HG02642 (cell line): Measurements from ENCODE around the gene TMUB1.
A peak's percentile ranks its signal among the peaks of the same experiment; 100 is the strongest.
"Not testable (repeated sequence)": the region's sequence is repeated elsewhere in the genome, so short reads cannot be mapped to it uniquely, and the experiment has no call there.

ENCODE experiments used
- ATAC-seq: cut with Tn5 transposase; IDR thresholded peaks from one replicate; pipeline ENCODE4 v1.9.1; 2021; ENCODE audit warnings: mild to moderate bottlenecking; ENCODE audit not compliant: unreplicated experiment, poor library complexity

Gene TMUB1

GRCh38 chr7:151057506-151057988 is 25.7 kb downstream of the TMUB1 start, which contains the start of gene CDK5:
Gene CDK5, minus strand, starts transcription at chr7:151057897. Its CDS starts 49 bp downstream, at chr7:151057848.
- peak; percentile 14 for ATAC-seq

- ATAC-seq = no peak
These were observed 26.4 kb downstream of the TMUB1 start for GRCh38 chr7:151056666-151057505.

- no peak for ATAC-seq
These were observed 27.0 kb downstream of the TMUB1 start for GRCh38 chr7:151056283-151056665.

- ATAC-seq = no peak
These were observed 29.5 kb downstream of the TMUB1 start for GRCh38 chr7:151053751-151054150.

- ATAC-seq = no peak
These were observed 30.2 kb downstream of the TMUB1 start for GRCh38 chr7:151053096-151053495.

- no peak for ATAC-seq
These were observed 32.2 kb downstream of the TMUB1 start for GRCh38 chr7:151051108-151051507.

GRCh38 chr7:151048911-151049463 is 34.3 kb downstream of the TMUB1 start:
- ATAC-seq = no peak

GRCh38 chr7:151047976-151048815 is 35.1 kb downstream of the TMUB1 start, which contains the start of gene ASIC3:
Gene ASIC3, plus strand, starts transcription at chr7:151048531. Its CDS starts 355 bp downstream, at chr7:151048886.
- no peak for ATAC-seq

GRCh38 chr7:151046603-151047573 is 36.4 kb downstream of the TMUB1 start:
- no peak for ATAC-seq

GRCh38 chr7:151045967-151046366 is 37.3 kb downstream of the TMUB1 start:
- no peak for ATAC-seq

- ATAC-seq = no peak
These were observed 38.0 kb downstream of the TMUB1 start for GRCh38 chr7:151045262-151045661.

- ATAC-seq = no peak
These were observed 39.3 kb downstream of the TMUB1 start for GRCh38 chr7:151043959-151044358.

- not testable (repeated sequence) for ATAC-seq
These were observed 39.8 kb downstream of the TMUB1 start for GRCh38 chr7:151043449-151043848.

GRCh38 chr7:151040616-151041375 is 42.5 kb downstream of the TMUB1 start:
- ATAC-seq = no peak

GRCh38 chr7:151039850-151040548 is 43.3 kb downstream of the TMUB1 start:
- ATAC-seq = no peak

- no peak for ATAC-seq
These were observed 44.1 kb downstream of the TMUB1 start for GRCh38 chr7:151038951-151039849.

- ATAC-seq = no peak
These were observed 47.4 kb downstream of the TMUB1 start for GRCh38 chr7:151035902-151036301.
